A549 treated with Hydrocortisone at 1 μM for 4 hours (cell line): ENCODE results near the gene EEIG2. TPM values are rescaled to one million over a fixed set of nuclear protein-coding genes. Genes with fewer than 3 reads are reported as not detected.

Experiments used
- total RNA-seq: library from RNA; stranded (reverse); fragments of 200-300 nt; extraction: Qiagen RNA extraction; gene quantifications from 5 replicates; pipeline ENCODE4 v1.2.3, GENCODE V29; 2022

Gene EEIG2
- 3.5 to 6.8 TPM (median 5.1 TPM) in 5 replicates for total RNA-seq

DNA sequence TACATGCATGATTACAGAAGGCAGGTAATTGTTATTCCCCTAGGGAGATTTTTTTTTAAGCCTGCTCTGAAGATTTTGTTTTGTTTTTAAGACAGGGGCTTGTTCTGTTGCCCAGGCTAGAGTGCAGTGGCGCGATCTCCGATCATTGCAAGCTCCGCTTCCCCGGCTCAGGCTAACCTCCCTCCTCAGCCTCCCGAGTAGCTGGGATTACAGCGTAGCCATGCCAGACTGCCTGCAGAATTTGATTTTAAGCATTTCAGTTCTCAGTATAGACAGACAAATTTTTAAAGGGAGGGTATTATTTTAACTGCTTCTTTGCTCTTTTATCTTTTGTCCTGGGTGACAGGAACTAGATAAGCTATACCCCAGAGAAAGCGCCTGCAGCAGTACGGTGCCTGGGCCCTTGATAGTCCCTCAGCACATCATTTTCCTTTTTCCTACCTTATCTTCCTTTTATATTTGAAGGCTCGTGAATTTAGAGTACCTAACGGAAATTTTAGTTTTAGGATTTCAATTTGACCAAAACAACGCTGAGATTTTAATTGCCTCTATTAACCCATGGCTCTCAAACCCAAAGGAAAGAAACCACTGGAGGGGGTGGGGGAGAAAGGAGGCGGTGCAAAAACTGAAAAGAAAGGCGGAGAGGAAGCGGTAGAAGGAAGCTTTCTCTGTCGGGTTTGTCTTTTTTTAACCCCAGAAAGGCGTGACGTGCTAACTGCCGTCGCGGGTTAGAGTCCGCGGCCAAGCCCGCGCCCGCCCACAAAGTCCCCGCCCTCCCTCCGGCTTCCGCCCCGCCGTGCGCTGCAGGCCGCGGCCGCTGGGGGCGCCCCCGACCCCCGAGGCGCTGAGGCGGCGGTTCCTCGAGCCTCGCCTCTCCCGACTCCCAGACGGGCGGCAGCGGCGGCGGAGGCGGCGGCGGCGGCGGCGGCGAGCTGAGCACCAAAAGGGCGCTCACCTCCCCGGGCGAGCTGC, at the start of gene EEIG2:
TSS of gene EEIG2 (plus strand) at position 886 of the 972 bp plus-strand sequence. CDS start 329 bp downstream, outside the sequence.

Other genes starting within 250 kb of the EEIG2 start
- gene NBPF6, start 109.8 kb upstream of the EEIG2 start, total RNA-seq = not detected in 5 replicates
- gene HENMT1, start 101.0 kb downstream of the EEIG2 start, total RNA-seq = 3.7 to 4.7 TPM (median 4.4 TPM) in 5 replicates
- 18.1 to 23.7 TPM (median 19.8 TPM) in 5 replicates for gene PRPF38B, start 132.2 kb downstream of the EEIG2 start, total RNA-seq
- gene FNDC7, start 152.8 kb downstream of the EEIG2 start, total RNA-seq = 0.02 to 0.07 TPM in 2 of 5 replicates, not detected in the others
- 16.8 to 26.9 TPM (median 17.9 TPM) in 5 replicates for gene STXBP3, start 186.6 kb downstream of the EEIG2 start, total RNA-seq